SK-N-SH (cell line): Measurements from ENCODE around the gene CALHM1. TPM values are rescaled to one million over a fixed set of nuclear protein-coding genes. Genes with fewer than 3 reads are reported as not detected.

Experiments used
- CTCF ChIA-PET: fragments of 300-600, 350-600 bp; formaldehyde crosslinking; extraction: SDS; loops from one replicate; lab custom pipeline; 2021; lab: Yijun Ruan, JAX
- POLR2A ChIA-PET: fragments of 350-600 bp; sonication (Branson Sonifier 250); formaldehyde crosslinking; extraction: SDS; loops from one replicate; lab custom pipeline; 2020; ENCODE audit warnings: antibody characterized with exemption, inconsistent platforms; lab: Yijun Ruan, JAX
- DNase-seq: peaks from one replicate; pipeline ENCODE4 v3.0.0; 2012
- H2AFZ ChIP-seq: fragments of 200-600 bp; sonication (generic); 2 replicates; pipeline ENCODE4 v1.8.1; 2016; ENCODE audit warnings: antibody characterized with exemption, mild to moderate bottlenecking, low read depth
- H3F3A ChIP-seq: fragments of 200-600 bp; sonication (generic); replicated peaks from 2 replicates; pipeline ENCODE3; 2016; ENCODE audit warnings: antibody characterized with exemption, mild to moderate bottlenecking; ENCODE audit not compliant: insufficient read depth
- H3K27ac ChIP-seq, 2 experiments: fragments of 200-500 bp in 1 of 2; fragments of 200-600 bp in 1 of 2; sonication (Bioruptor generic) in 1 of 2; sonication (generic), shearing (Covaris generic) in 1 of 2; 2 replicates each; pipeline versions ENCODE4 v1.5.1 to v1.6.1; 2014 to 2016; ENCODE audit warnings: low read depth in 2 of 2, inconsistent platforms in 1 of 2, low read length in 1 of 2, mild to moderate bottlenecking in 1 of 2, mixed read lengths in 1 of 2
- H3K27me3 ChIP-seq: fragments of 200-600 bp; sonication (generic), shearing (Covaris generic); 2 replicates; pipeline ENCODE4 v1.6.1; 2016; ENCODE audit warnings: mixed run types; ENCODE audit not compliant: insufficient read depth
- H3K36me3 ChIP-seq, 2 experiments: fragments of 200-500 bp in 1 of 2; fragments of 200-600 bp in 1 of 2; sonication (Bioruptor generic) in 1 of 2; sonication (generic) in 1 of 2; replicated peaks in 1 of 2; 2 replicates each; pipeline versions ENCODE3 to v1.5.1; 2014 to 2016; ENCODE audit warnings: low read length in 1 of 2, mild to moderate bottlenecking in 1 of 2; ENCODE audit not compliant: insufficient read depth in 2 of 2, control insufficient read depth in 1 of 2
- H3K4me1 ChIP-seq, 2 experiments: fragments of 200-500 bp in 1 of 2; fragments of 200-600 bp in 1 of 2; sonication (Bioruptor generic) in 1 of 2; sonication (generic), shearing (Covaris generic) in 1 of 2; 2 replicates each; pipeline versions ENCODE4 v1.5.1 to v1.6.1; 2014 to 2016; ENCODE audit warnings: low read depth in 1 of 2, low read length in 1 of 2, mixed run types in 1 of 2; ENCODE audit not compliant: insufficient read depth in 2 of 2, control insufficient read depth in 1 of 2
- H3K4me2 ChIP-seq: fragments of 200-600 bp; sonication (generic), shearing (Covaris generic); 2 replicates; pipeline ENCODE4 v1.6.1; 2017; ENCODE audit warnings: mixed run types
- H3K4me3 ChIP-seq, 2 experiments: fragments of 200-500 bp in 1 of 2; fragments of 200-600 bp in 1 of 2; sonication (Bioruptor generic) in 1 of 2; sonication (generic), shearing (Covaris generic) in 1 of 2; 2 replicates each; pipeline versions ENCODE4 v1.5.1 to v1.8.1; 2014 to 2016; ENCODE audit warnings: low read depth in 2 of 2, inconsistent platforms in 1 of 2, low read length in 1 of 2, mild to moderate bottlenecking in 1 of 2, mixed read lengths in 1 of 2, moderate library complexity in 1 of 2
- H3K79me2 ChIP-seq: fragments of 200-600 bp; sonication (generic); 2 replicates; pipeline ENCODE4 v1.8.1; 2017; ENCODE audit warnings: mild to moderate bottlenecking; ENCODE audit not compliant: insufficient read depth
- H3K9ac ChIP-seq: fragments of 200-600 bp; sonication (generic); 2 replicates; pipeline ENCODE4 v1.6.1; 2017; ENCODE audit warnings: mixed run types
- H3K9me2 ChIP-seq: fragments of 200-600 bp; sonication (generic); 2 replicates; pipeline ENCODE4 v1.6.1; 2017; ENCODE audit warnings: mixed run types
- H3K9me3 ChIP-seq: fragments of 200-600 bp; sonication (generic); 2 replicates; pipeline ENCODE4 v1.6.1; 2017; ENCODE audit warnings: mixed run types, mild to moderate bottlenecking, moderate library complexity
- H4K20me1 ChIP-seq: fragments of 200-600 bp; sonication (generic); 2 replicates; pipeline ENCODE4 v1.6.1; 2017; ENCODE audit warnings: mild to moderate bottlenecking, mixed run types; ENCODE audit not compliant: insufficient read depth
- CHD2 ChIP-seq: fragments of 150-350 bp; IDR thresholded peaks from 2 replicates; pipeline ENCODE4 v1.6.1; 2018; ENCODE audit warnings: low read length; ENCODE audit not compliant: partially characterized antibody
- ELF1 ChIP-seq: IDR thresholded peaks from 2 replicates; pipeline ENCODE4 v1.4.0; 2012
- EZH2phosphoT487 ChIP-seq: fragments of 200-600 bp; sonication (generic); IDR thresholded peaks from 2 replicates; pipeline ENCODE4 v1.6.1; 2017; ENCODE audit warnings: low read depth, mixed run types, mild to moderate bottlenecking, antibody characterized with exemption, moderate library complexity, borderline replicate concordance
- FOXJ3 ChIP-seq: sonication (generic); formaldehyde crosslinking; IDR thresholded peaks from 2 replicates; pipeline ENCODE4 v1.5.1; 2020; ENCODE audit warnings: mild to moderate bottlenecking, missing genetic modification reagents
- FOXM1 ChIP-seq: IDR thresholded peaks from 2 replicates; pipeline ENCODE4 v1.4.0; 2012; ENCODE audit warnings: low read depth, mild to moderate bottlenecking
- GATA2 ChIP-seq: sonication (generic); formaldehyde crosslinking; IDR thresholded peaks from 2 replicates; pipeline ENCODE4 v1.5.0; 2020; ENCODE audit warnings: mild to moderate bottlenecking, missing genetic modification reagents
- JUND ChIP-seq: IDR thresholded peaks from 2 replicates; pipeline ENCODE4 v1.4.0; 2012
- RAD21 ChIP-seq: IDR thresholded peaks from 2 replicates; pipeline ENCODE4 v1.6.1; 2012; ENCODE audit warnings: mild to moderate bottlenecking, low read length
- RCOR1 ChIP-seq: fragments of 150-350 bp; IDR thresholded peaks from 2 replicates; pipeline ENCODE4 v1.6.1; 2017; ENCODE audit warnings: antibody characterized with exemption, low read length
- TEAD4 ChIP-seq: IDR thresholded peaks from 2 replicates; pipeline ENCODE4 v1.4.0; 2012; ENCODE audit warnings: mild to moderate bottlenecking, borderline replicate concordance; ENCODE audit not compliant: insufficient read depth
- USF2 ChIP-seq: fragments of 150-350 bp; IDR thresholded peaks from 2 replicates; pipeline ENCODE4 v1.6.1; 2017; ENCODE audit warnings: antibody characterized with exemption, low read length, low read depth, borderline replicate concordance
- YY1 ChIP-seq: IDR thresholded peaks from 2 replicates; pipeline ENCODE4 v1.4.0; 2012; ENCODE audit warnings: low read depth, mild to moderate bottlenecking
- WGBS: methylation state at CpG from one replicate; pipeline ENCODE4 v1.1.6; 2017; ENCODE audit warnings: low lambda C conversion rate; 5-methylcytosine and 5-hydroxymethylcytosine counted together
- polyA plus RNA-seq, 3 experiments: library from polyadenylated mRNA; depleted of rRNA; stranded (reverse); fragments of >200 nt; gene quantifications; 2 replicates each; pipeline ENCODE4 v1.2.3, GENCODE V29; 2012
- TF ChIP-seq, protein P1 (sequence below): IDR thresholded peaks from 2 replicates; pipeline ENCODE4 v1.4.0; 2012; ENCODE audit warnings: low read depth, borderline replicate concordance
- TF ChIP-seq, protein P2 (sequence below): fragments of 200-600 bp; sonication (generic); IDR thresholded peaks from 2 replicates; pipeline ENCODE4 v1.6.1; 2017; ENCODE audit warnings: antibody characterized with exemption, mild to moderate bottlenecking, moderate library complexity
- TF ChIP-seq, protein P3 (sequence below): IDR thresholded peaks from 2 replicates; pipeline ENCODE4 v1.4.0; 2012; ENCODE audit warnings: low read depth, borderline replicate concordance

CALHM1 gene
- polyA plus RNA-seq, 1 of the 3 experiments (the other 2 are of a cell fraction): not detected

DNA sequence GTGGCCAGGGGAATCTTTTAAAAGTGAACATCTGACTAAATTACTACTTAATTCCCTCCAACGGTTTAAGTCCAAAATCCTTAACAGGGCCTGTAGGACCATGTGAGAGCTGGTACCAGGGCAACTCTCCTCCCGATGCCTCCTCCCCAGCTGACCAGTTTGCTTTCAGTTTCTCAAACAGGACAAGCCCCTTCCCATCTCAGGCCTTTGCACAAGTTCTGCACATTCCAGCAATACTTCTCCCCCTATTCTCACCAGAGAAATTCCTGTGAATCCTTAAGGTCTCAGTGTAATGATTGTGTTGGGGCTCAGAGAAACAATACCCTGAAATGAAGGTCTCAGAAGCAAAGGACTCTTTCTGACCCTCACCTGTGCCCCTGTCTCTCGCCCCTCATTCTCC is 8.0 kb upstream of the CALHM1 start:
- Histone ChIP-seq H3K27me3 (no peaks in the 10 kb centered on the region), H3K27ac (no peak overlapping the region), H3K9me2 (no peaks in the 10 kb centered on the region), H3K4me2 (no peak overlapping the region), H2AFZ (no peak overlapping the region), H4K20me1 (no peaks in the 10 kb centered on the region), H3K36me3 (no peaks in the 10 kb centered on the region), H3K9ac (no peak overlapping the region), H3K79me2 (no peaks in the 10 kb centered on the region), H3K9me3 (no peaks in the 10 kb centered on the region), H3F3A (no peaks in the 10 kb centered on the region), H3K4me3 (no peak overlapping the region), H3K4me1 (no peaks in the 10 kb centered on the region)
- CTCF ChIA-PET: interaction anchor here (1.1 to 2.1 kb wide), 3 partner anchors 11 to 50 kb away, joined by 5 to 8 read pairs (median 7); no protein-coding TSS in a partner anchor
- no peak for TF ChIP-seq YY1
- TF ChIP-seq TEAD4: no peak
- TF ChIP-seq RCOR1: no peak
- 64% methylated on average over 3 of the region's 3 CpGs for WGBS
- DNase-seq: no peak
- POLR2A ChIA-PET: no interaction called here

- Histone ChIP-seq H3K9ac (no peak overlapping the region), H3K27ac (no peak overlapping the region), H4K20me1 (no peaks in the 10 kb centered on the region), H3K4me1 (no peaks in the 10 kb centered on the region), H3F3A (no peaks in the 10 kb centered on the region), H2AFZ (no peak overlapping the region), H3K9me2 (no peaks in the 10 kb centered on the region), H3K4me2 (no peak overlapping the region), H3K9me3 (no peaks in the 10 kb centered on the region), H3K4me3 (no peak overlapping the region), H3K79me2 (no peaks in the 10 kb centered on the region), H3K27me3 (no peaks in the 10 kb centered on the region), H3K36me3 (no peaks in the 10 kb centered on the region)
- ChIA-PET CTCF (interaction anchor here (0.6 to 2.1 kb wide), 5 partner anchors 10 to 1440 kb away, joined by 3 to 8 read pairs (median 4); no protein-coding TSS in a partner anchor), POLR2A (no interaction called here)
- no peak for TF ChIP-seq FOXM1
- TF ChIP-seq, protein P1, sequence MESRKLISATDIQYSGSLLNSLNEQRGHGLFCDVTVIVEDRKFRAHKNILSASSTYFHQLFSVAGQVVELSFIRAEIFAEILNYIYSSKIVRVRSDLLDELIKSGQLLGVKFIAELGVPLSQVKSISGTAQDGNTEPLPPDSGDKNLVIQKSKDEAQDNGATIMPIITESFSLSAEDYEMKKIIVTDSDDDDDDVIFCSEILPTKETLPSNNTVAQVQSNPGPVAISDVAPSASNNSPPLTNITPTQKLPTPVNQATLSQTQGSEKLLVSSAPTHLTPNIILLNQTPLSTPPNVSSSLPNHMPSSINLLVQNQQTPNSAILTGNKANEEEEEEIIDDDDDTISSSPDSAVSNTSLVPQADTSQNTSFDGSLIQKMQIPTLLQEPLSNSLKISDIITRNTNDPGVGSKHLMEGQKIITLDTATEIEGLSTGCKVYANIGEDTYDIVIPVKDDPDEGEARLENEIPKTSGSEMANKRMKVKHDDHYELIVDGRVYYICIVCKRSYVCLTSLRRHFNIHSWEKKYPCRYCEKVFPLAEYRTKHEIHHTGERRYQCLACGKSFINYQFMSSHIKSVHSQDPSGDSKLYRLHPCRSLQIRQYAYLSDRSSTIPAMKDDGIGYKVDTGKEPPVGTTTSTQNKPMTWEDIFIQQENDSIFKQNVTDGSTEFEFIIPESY: no peak
- no peak for TF ChIP-seq RCOR1
- no peak for TF ChIP-seq FOXJ3 (CRISPR knock-in tag)
- no peak for TF ChIP-seq ELF1
- no peak for TF ChIP-seq EZH2phosphoT487
- no peak for TF ChIP-seq JUND
- TF ChIP-seq RAD21: no peak
- TF ChIP-seq GATA2 (CRISPR knock-in tag): no peak
- TF ChIP-seq, protein P2, sequence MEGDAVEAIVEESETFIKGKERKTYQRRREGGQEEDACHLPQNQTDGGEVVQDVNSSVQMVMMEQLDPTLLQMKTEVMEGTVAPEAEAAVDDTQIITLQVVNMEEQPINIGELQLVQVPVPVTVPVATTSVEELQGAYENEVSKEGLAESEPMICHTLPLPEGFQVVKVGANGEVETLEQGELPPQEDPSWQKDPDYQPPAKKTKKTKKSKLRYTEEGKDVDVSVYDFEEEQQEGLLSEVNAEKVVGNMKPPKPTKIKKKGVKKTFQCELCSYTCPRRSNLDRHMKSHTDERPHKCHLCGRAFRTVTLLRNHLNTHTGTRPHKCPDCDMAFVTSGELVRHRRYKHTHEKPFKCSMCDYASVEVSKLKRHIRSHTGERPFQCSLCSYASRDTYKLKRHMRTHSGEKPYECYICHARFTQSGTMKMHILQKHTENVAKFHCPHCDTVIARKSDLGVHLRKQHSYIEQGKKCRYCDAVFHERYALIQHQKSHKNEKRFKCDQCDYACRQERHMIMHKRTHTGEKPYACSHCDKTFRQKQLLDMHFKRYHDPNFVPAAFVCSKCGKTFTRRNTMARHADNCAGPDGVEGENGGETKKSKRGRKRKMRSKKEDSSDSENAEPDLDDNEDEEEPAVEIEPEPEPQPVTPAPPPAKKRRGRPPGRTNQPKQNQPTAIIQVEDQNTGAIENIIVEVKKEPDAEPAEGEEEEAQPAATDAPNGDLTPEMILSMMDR: no peak
- no peak for TF ChIP-seq TEAD4
- TF ChIP-seq USF2: no peak
- no peak for TF ChIP-seq CHD2
- TF ChIP-seq, protein P3, sequence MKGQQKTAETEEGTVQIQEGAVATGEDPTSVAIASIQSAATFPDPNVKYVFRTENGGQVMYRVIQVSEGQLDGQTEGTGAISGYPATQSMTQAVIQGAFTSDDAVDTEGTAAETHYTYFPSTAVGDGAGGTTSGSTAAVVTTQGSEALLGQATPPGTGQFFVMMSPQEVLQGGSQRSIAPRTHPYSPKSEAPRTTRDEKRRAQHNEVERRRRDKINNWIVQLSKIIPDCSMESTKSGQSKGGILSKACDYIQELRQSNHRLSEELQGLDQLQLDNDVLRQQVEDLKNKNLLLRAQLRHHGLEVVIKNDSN: no peak
- WGBS: 77% methylated on average over 14 of the region's 14 CpGs
- no peak for DNase-seq
Measured at GRCh38 chr10:103465411-103466179, 6.9 kb upstream of the CALHM1 start.
